MM.1S (cell line): ENCODE measurements around the gene GAL3ST1.
A peak's percentile ranks its signal among the peaks of the same experiment; 100 is the strongest.

Experiments used
- DNase-seq: peaks from one replicate; pipeline ENCODE4 v3.0.0-alpha.2; 2015
- H2AFZ ChIP-seq: fragments of 300-600 bp; sonication (generic); 2 replicates; pipeline ENCODE4 v1.6.0; 2016; ENCODE audit warnings: antibody characterized with exemption, low read length
- H3F3A ChIP-seq: fragments of 300-600 bp; sonication (generic); 2 replicates; pipeline ENCODE4 v1.6.1; 2016; ENCODE audit warnings: mild to moderate bottlenecking, antibody characterized with exemption, low read length, moderate library complexity, mixed read lengths; ENCODE audit not compliant: insufficient read depth
- H3K27ac ChIP-seq: fragments of 300-600 bp; sonication (generic); 2 replicates; pipeline ENCODE4 v1.5.1; 2016; ENCODE audit warnings: mild to moderate bottlenecking, low read length
- H3K27me3 ChIP-seq: fragments of 300-600 bp; sonication (generic); replicated peaks from 2 replicates; pipeline ENCODE4 v1.6.0; 2016; ENCODE audit warnings: low read length; ENCODE audit not compliant: insufficient read depth
- H3K36me3 ChIP-seq: fragments of 300-600 bp; sonication (generic); replicated peaks from 2 replicates; pipeline ENCODE4 v1.6.1; 2016; ENCODE audit warnings: mild to moderate bottlenecking, low read length, mixed read lengths; ENCODE audit not compliant: insufficient read depth
- H3K4me1 ChIP-seq: fragments of 300-600 bp; sonication (generic); 2 replicates; pipeline ENCODE4 v1.6.1; 2016; ENCODE audit warnings: low read length, mixed read lengths
- H3K4me2 ChIP-seq: fragments of 300-600 bp; sonication (generic); 2 replicates; pipeline ENCODE4 v1.6.0; 2016; ENCODE audit warnings: low read depth, low read length
- H3K4me3 ChIP-seq: fragments of 300-600 bp; sonication (generic); 2 replicates; pipeline ENCODE4 v1.5.1; 2016; ENCODE audit warnings: low read length, mixed read lengths
- H3K79me2 ChIP-seq: fragments of 300-600 bp; sonication (generic); 2 replicates; pipeline ENCODE4 v1.6.1; 2016; ENCODE audit warnings: mixed run types, low read length, mixed read lengths
- H3K9ac ChIP-seq: fragments of 300-600 bp; sonication (generic); 2 replicates; pipeline ENCODE4 v1.6.1; 2016; ENCODE audit warnings: low read length, mixed read lengths
- H3K9me2 ChIP-seq: fragments of 300-600 bp; sonication (generic); replicated peaks from 2 replicates; pipeline ENCODE4 v1.6.1; 2016; ENCODE audit warnings: mild to moderate bottlenecking, low read length, mixed read lengths; ENCODE audit not compliant: insufficient read depth
- H3K9me3 ChIP-seq: fragments of 300-600 bp; sonication (generic); replicated peaks from 2 replicates; pipeline ENCODE4 v1.6.1; 2016; ENCODE audit warnings: mild to moderate bottlenecking, low read length, mixed read lengths; ENCODE audit not compliant: insufficient read depth
- H4K20me1 ChIP-seq: fragments of 300-600 bp; sonication (generic); 2 replicates; pipeline ENCODE4 v1.6.1; 2016; ENCODE audit warnings: mild to moderate bottlenecking, low read length, moderate library complexity, mixed read lengths; ENCODE audit not compliant: insufficient read depth
- CTCF ChIP-seq: fragments of 300-600 bp; sonication (generic); IDR thresholded peaks from 2 replicates; pipeline ENCODE4 v1.5.1; 2016; ENCODE audit warnings: antibody characterized with exemption, low read length, mixed read lengths
- EZH2 ChIP-seq: fragments of 300-600 bp; sonication (generic); optimal IDR thresholded peaks from 2 replicates; pipeline ENCODE3; 2017; ENCODE audit warnings: low read depth, mild to moderate bottlenecking, antibody characterized with exemption, low read length, mixed read lengths
- EZH2phosphoT487 ChIP-seq: fragments of 300-600 bp; sonication (generic); IDR thresholded peaks from 2 replicates; pipeline ENCODE4 v1.6.1; 2018; ENCODE audit warnings: antibody characterized with exemption, low read length

GAL3ST1 gene

GRCh38 chr22:30606455-30607299, 32.2 kb upstream of the GAL3ST1 start, which contains the start of gene TCN2:
TCN2 (plus strand) TSS chr22:30607174; CDS start chr22:30607332, 158 bp downstream.
- Histone ChIP-seq H4K20me1 (no peaks in the 10 kb centered on the region), H3K27me3 (no peaks in the 10 kb centered on the region), H3K9me2 (no peaks in the 10 kb centered on the region), H3K4me1 (peaks cover 44% of the 10 kb centered on the region), H3K36me3 (no peaks in the 10 kb centered on the region), H3K4me3 (peak within 1 kb of the TSS; percentile 75), H3K4me2 (peak within 1 kb of the TSS; percentile 98), H3K9ac (peak within 1 kb of the TSS; percentile 76), H3K9me3 (no peaks in the 10 kb centered on the region), H2AFZ (peak within 1 kb of the TSS; percentile 91), H3F3A (peaks cover 43% of the 10 kb centered on the region), H3K27ac (peak within 1 kb of the TSS; percentile 90), H3K79me2 (peaks cover 17% of the 10 kb centered on the region)
- peak; percentile 66 for DNase-seq
- TF ChIP-seq EZH2phosphoT487 (no peak), EZH2 (no peak), CTCF (no peak)

GRCh38 chr22:30605449-30606110, 31.1 kb upstream of the GAL3ST1 start:
- Histone ChIP-seq H3K4me1 (peaks cover 44% of the 10 kb centered on the region), H3K9me2 (no peaks in the 10 kb centered on the region), H3K4me2 (peak overlapping the region; percentile 98), H3K36me3 (no peaks in the 10 kb centered on the region), H3K27me3 (no peaks in the 10 kb centered on the region), H3K79me2 (peaks cover 16% of the 10 kb centered on the region), H3K4me3 (peak overlapping the region; percentile 75), H4K20me1 (no peaks in the 10 kb centered on the region), H3K27ac (peak overlapping the region; percentile 90; the same call in 1 of the 2 replicates), H3K9ac (peak overlapping the region; percentile 76; the same call in 1 of the 2 replicates), H2AFZ (peak overlapping the region; percentile 74), H3K9me3 (no peaks in the 10 kb centered on the region), H3F3A (peaks cover 43% of the 10 kb centered on the region)
- peak; percentile 71 for DNase-seq
- TF ChIP-seq CTCF (peak; percentile 80), EZH2phosphoT487 (no peak)

- H3K36me3 ChIP-seq = no peaks in the 10 kb centered on the region
- no peak for DNase-seq
- TF ChIP-seq EZH2 (no peak), EZH2phosphoT487 (no peak), CTCF (no peak)
- H2AFZ ChIP-seq = no peak overlapping the region; the same call in 1 of the 2 replicates
- no peak overlapping the region for H3K4me3 ChIP-seq
- H3K9me3 ChIP-seq = no peaks in the 10 kb centered on the region
- no peak overlapping the region for H3K9ac ChIP-seq
- H3K79me2 ChIP-seq = peaks cover 10% of the 10 kb centered on the region
- H3F3A ChIP-seq = peaks cover 39% of the 10 kb centered on the region
- H3K27me3 ChIP-seq = no peaks in the 10 kb centered on the region
- no peaks in the 10 kb centered on the region for H3K9me2 ChIP-seq
- no peak overlapping the region for H3K27ac ChIP-seq
- H3K4me1 ChIP-seq = peaks cover 36% of the 10 kb centered on the region
- no peak overlapping the region for H3K4me2 ChIP-seq
- no peaks in the 10 kb centered on the region for H4K20me1 ChIP-seq
Measured at GRCh38 chr22:30604723-30605122, 30.3 kb upstream of the GAL3ST1 start.
